SJSA1 (cell line): ENCODE results near the gene ARL8A. TPM values are rescaled to one million over a fixed set of nuclear protein-coding genes. Genes with fewer than 3 reads are reported as not detected.
"Not testable (repeated sequence)": the region's sequence is repeated elsewhere in the genome, so short reads cannot be mapped to it uniquely, and the experiment has no call there.

Source experiments
- DNase-seq, 2 experiments: peaks; one replicate each; pipeline ENCODE4 v3.0.0-alpha.2; 2015 to 2020; ENCODE audit warnings: low spot score in 2 of 2, low read depth in 1 of 2
- H3K27ac ChIP-seq: fragments of 250-450 bp; sonication (Bioruptor Pico); 2 replicates; pipeline ENCODE4 v1.5.1; 2020; ENCODE audit warnings: mild to moderate bottlenecking, moderate library complexity
- H3K27me3 ChIP-seq: fragments of 250-450 bp; sonication (Bioruptor Pico); replicated peaks from 2 replicates; pipeline ENCODE4 v1.5.1; 2020; ENCODE audit warnings: mild to moderate bottlenecking, moderate library complexity
- H3K36me3 ChIP-seq: fragments of 250-450 bp; sonication (Bioruptor Pico); 2 replicates; pipeline ENCODE4 v1.5.1; 2020; ENCODE audit warnings: mild to moderate bottlenecking
- H3K4me1 ChIP-seq: fragments of 250-450 bp; sonication (Bioruptor Pico); replicated peaks from 2 replicates; pipeline ENCODE4 v1.6.1; 2021; ENCODE audit warnings: mild to moderate bottlenecking
- H3K4me3 ChIP-seq: fragments of 250-450 bp; sonication (Bioruptor Pico); 2 replicates; pipeline ENCODE4 v1.5.1; 2020; ENCODE audit warnings: mild to moderate bottlenecking
- H3K9me3 ChIP-seq: fragments of 250-450 bp; sonication (Bioruptor Pico); replicated peaks from 2 replicates; pipeline ENCODE4 v1.5.1; 2020; ENCODE audit warnings: mild to moderate bottlenecking
- total RNA-seq: library from RNA; depleted of rRNA; stranded (reverse); fragments of >200 nt; shearing (Covaris generic); gene quantifications from 2 replicates; pipeline ENCODE4 v1.2.3, GENCODE V29; 2014; rRNA removed

Gene ARL8A
- 21.1 and 31.7 TPM in 2 replicates for total RNA-seq

- no peaks in the 10 kb centered on the region for H3K27me3 ChIP-seq
- peak within 1 kb of the TSS; percentile 56 for H3K27ac ChIP-seq
- peak; percentile 37 to 62 for DNase-seq
- no peaks in the 10 kb centered on the region; the same call in 1 of the 2 replicates for H3K9me3 ChIP-seq
- H3K4me1 ChIP-seq = peaks cover 23% of the 10 kb centered on the region
- peak within 1 kb of the TSS; percentile 99 for H3K4me3 ChIP-seq
- peaks cover 33% of the 10 kb centered on the region for H3K36me3 ChIP-seq
Observed at GRCh38 chr1:202144402-202145067, at the start of gene ARL8A. TSS of gene ARL8A (minus strand) at chr1:202144737. CDS start at chr1:202144572, 165 bp downstream.

DNA sequence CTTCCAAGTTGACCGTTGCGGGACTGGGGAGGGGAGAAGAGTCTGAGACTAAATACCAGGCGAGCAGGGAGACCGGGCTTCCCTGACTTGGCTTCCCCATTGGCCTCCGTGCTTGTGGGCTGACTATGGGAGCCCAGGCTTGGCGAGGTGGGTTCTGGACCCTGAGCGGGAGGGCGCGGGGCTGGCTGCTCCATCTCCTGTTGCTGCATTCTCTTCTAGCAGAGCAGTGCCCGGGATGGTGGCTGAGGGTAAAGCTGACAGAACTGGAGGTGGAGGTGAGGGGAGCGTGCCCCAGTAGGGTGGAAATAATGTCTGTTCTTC, 49.8 kb upstream of the ARL8A start:
- Histone ChIP-seq H3K4me1 (peaks cover 5% of the 10 kb centered on the region), H3K27ac (no peak overlapping the region), H3K4me3 (no peak overlapping the region), H3K36me3 (no peaks in the 10 kb centered on the region), H3K9me3 (no peaks in the 10 kb centered on the region), H3K27me3 (peaks cover 16% of the 10 kb centered on the region)
- no peak for DNase-seq

DNA sequence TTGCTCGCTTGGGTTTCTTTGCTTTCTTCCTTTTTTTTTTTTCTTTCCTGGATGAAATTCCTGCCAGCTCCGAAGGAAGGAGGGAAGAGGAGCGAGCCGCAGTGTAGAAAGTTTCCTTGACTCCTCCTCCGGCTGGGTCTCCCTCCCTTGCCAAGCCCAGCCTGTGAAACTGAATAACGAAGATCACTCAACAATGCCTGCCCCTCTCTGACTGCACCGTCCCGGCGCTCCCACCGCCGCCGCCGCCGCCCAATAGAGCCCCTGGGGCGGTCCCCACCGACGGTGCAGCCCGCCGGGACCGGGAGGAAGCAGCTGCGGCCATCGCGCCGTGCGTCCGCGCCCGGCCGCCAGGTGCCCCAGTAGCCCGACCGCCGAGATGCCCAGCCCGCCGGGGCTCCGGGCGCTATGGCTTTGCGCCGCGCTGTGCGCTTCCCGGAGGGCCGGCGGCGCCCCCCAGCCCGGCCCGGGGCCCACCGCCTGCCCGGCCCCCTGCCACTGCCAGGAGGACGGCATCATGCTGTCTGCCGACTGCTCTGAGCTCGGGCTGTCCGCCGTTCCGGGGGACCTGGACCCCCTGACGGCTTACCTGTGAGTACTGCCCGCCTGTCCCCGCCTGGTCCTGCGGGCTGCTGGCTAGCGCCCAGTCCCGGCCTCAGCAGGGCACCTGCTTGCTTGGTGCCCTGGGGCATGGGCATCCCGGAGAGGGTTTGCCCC, 49.2 kb upstream of the ARL8A start, which contains the start of gene LGR6:
LGR6 (plus strand) TSS at position 186 of the 714 bp plus-strand sequence; CDS start at position 377, 191 bp downstream.
- Histone ChIP-seq H3K36me3 (no peaks in the 10 kb centered on the region), H3K27ac (no peak within 1 kb of the TSS), H3K4me3 (no peak within 1 kb of the TSS), H3K27me3 (peaks cover 16% of the 10 kb centered on the region), H3K4me1 (peaks cover 5% of the 10 kb centered on the region), H3K9me3 (no peaks in the 10 kb centered on the region)
- DNase-seq = no peak

DNA sequence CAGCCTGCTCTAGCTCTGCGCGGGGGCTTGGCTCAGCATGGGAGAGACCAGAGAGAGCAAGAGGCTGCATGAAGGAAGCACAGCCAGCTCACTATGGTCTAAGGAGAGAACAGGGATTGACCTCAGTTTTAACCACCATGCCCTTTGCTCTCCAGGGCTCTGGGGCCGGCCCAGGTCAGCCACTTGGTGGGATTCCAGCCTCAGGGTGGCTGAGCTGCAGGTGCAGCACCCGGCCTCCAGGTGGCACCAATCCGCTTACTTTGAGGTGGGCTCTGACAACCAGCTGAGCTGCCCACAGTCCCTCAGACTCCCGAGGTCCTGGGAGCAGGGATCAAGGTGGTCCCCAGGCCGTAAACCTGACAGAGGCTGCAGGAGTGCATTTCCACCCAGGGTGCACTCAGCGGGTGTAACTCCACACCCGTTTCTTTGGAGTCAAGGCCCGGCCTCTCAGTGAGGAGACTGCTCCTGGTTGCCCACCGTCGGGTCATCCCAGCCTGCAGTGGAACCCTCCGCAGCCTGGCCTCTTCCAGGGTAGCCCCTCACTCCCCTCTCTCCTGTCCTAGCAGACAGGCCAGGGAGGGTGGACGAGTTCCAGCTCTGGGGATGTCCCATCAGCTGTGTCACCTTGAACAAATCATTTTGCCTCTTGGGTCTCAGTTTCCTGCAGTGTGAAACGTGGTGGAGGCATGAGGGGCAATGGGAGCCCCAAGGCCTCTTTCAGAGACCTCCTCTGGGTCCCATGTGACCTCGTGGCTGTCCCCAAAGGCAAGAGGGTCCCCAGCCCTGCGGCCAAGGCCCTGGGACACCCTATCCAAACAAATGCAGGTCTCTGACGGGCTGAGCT, 48.5 kb upstream of the ARL8A start:
- peak; percentile 61 to 68 for DNase-seq
- H3K36me3 ChIP-seq = no peaks in the 10 kb centered on the region
- H3K9me3 ChIP-seq = no peaks in the 10 kb centered on the region
- H3K27ac ChIP-seq = no peak overlapping the region
- no peak overlapping the region for H3K4me3 ChIP-seq
- peaks cover 5% of the 10 kb centered on the region for H3K4me1 ChIP-seq
- H3K27me3 ChIP-seq = peaks cover 16% of the 10 kb centered on the region

DNA sequence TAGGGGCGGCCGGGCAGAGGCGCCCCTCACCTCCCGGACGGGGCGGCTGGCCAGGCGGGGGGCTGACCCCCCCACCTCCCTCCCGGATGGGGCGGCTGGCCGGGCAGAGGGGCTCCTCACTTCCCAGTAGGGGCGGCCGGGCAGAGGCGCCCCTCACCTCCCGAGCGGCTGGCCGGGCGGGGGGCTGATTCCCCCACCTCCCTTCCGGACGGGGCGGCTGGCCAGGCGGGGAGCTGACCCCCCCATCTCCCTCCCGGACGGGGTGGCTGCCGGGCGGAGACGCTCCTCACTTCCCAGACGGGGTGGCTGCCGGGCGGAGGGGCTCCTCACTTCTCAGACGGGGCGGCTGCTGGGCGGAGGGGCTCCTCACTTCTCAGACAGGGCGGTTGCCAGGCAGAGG, 46.9 kb upstream of the ARL8A start:
- not testable (repeated sequence) for H3K4me1 ChIP-seq, H3K27ac ChIP-seq, H3K36me3 ChIP-seq, H3K4me3 ChIP-seq, H3K9me3 ChIP-seq, DNase-seq
- H3K27me3 ChIP-seq = peaks cover 16% of the 10 kb centered on the region

- Histone ChIP-seq H3K27me3 (peaks cover 16% of the 10 kb centered on the region), H3K27ac (no peak overlapping the region), H3K36me3 (no peaks in the 10 kb centered on the region), H3K9me3 (no peaks in the 10 kb centered on the region), H3K4me1 (peaks cover 5% of the 10 kb centered on the region), H3K4me3 (no peak overlapping the region)
- DNase-seq = no peak
Observed at GRCh38 chr1:202189918-202190715, 45.6 kb upstream of the ARL8A start.

DNA sequence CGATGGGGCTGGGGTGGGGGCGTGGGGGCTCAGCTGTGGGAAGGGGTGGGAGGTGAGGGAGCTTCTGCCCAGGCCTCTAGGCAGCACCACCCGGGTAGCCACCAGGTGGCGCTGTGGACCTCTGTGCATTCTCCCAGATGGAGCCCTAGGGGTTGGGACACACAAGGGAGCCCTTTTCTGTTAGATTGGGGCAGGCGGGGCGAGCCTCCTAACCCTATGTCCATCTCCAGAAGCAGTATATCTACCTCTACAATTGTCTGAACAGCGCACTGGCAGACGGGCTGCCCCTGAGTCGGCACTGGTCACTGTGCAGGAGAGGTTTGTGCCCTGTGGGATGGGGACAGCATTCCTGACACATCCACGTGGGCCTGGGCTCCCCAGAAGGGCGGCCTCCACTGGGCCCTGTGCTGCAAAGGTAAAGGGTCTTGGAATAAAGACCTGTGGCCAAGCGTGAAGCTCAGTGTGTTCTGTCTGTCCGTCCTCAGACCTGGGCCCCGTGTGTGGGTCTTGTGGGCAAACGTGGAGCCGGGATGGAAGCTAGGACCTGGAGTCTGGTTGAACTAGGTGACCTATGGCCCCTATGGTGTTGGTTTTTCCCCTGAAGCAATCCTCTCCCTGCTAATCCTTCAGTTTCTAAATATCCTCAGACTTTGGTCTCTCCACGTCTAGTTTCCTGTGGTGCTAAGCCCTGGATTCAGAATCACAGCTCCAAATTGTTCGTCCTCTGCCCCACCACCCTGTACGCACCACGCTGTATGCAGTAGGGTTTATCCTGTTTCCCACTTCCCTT, 44.7 kb upstream of the ARL8A start:
- H3K9me3 ChIP-seq = no peaks in the 10 kb centered on the region
- no peak overlapping the region for H3K4me3 ChIP-seq
- peak; percentile 54 to 82 for DNase-seq
- H3K36me3 ChIP-seq = no peaks in the 10 kb centered on the region
- no peak overlapping the region for H3K27ac ChIP-seq
- peaks cover 14% of the 10 kb centered on the region for H3K27me3 ChIP-seq
- H3K4me1 ChIP-seq = peaks cover 5% of the 10 kb centered on the region

DNA sequence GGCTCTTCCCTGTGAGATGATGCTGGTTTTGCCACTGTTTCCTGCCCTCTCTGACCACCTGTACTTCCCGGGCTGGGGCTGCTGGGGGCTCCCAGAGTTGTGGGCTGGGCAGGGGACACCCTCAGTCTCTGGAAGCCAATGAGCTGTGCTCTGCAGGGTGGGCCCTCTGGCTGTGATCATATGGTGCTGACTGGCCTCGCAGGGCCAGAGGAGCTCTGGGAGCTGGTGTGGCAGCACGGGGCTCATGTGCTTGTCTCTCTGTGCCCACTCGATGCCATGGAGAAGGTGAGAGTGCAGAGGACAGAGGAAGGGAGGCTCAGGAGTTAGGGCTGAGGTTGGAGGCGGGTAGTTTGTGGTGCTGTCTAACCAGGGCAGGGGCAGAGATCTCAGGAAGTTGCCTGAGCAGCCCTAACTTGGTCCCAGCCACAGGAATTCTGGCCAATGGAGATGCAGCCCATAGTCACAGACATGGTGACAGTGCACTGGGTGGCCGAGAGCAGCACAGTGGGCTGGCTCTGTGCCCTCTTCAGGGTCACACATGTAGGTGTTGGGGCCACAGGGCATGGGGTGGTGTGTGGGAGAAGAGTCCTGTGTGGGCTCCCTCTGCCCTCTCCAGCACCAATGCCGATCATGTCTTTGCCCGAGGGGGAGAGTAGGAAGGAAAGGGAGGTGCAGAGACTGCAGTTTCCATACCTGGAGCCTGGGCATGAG, 43.3 kb upstream of the ARL8A start:
- Histone ChIP-seq H3K36me3 (no peaks in the 10 kb centered on the region), H3K27me3 (peaks cover 3% of the 10 kb centered on the region), H3K9me3 (no peaks in the 10 kb centered on the region), H3K27ac (no peak overlapping the region), H3K4me3 (no peak overlapping the region), H3K4me1 (no peaks in the 10 kb centered on the region)
- DNase-seq = no peak

DNA sequence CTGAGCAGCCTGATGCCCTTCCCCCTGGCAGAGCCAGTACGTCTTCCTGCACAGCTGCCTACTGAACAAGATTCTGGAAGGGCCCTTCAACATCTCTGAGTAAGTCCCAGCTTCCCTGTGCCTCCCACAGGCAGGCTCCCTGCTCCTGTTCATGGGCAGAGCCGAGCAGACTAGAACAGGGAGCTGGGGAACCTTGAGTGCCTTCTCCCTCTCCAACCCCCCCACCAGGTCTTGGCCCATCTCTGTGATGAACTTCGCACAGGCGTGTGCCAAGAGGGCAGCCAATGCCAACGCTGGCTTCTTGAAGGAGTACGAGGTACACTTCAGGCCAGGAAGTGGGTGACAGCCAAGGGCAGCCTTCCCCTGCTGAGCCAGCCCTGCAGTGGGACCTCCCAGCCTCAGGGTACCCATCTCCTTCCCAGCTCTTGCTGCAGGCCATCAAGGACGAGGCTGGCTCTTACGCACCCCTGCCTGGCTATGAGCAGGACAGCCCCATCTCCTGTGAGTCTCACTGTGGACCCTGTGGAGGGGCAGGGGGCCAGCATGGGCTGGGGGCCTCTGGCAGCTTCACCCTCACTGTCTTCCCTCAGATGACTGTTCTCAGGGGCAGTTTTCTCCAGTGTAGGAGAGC, 42.6 kb upstream of the ARL8A start:
- no peak overlapping the region for H3K4me3 ChIP-seq
- no peak for DNase-seq
- no peak overlapping the region for H3K27ac ChIP-seq
- no peaks in the 10 kb centered on the region for H3K4me1 ChIP-seq
- no peaks in the 10 kb centered on the region for H3K9me3 ChIP-seq
- H3K36me3 ChIP-seq = no peaks in the 10 kb centered on the region
- H3K27me3 ChIP-seq = no peaks in the 10 kb centered on the region

DNA sequence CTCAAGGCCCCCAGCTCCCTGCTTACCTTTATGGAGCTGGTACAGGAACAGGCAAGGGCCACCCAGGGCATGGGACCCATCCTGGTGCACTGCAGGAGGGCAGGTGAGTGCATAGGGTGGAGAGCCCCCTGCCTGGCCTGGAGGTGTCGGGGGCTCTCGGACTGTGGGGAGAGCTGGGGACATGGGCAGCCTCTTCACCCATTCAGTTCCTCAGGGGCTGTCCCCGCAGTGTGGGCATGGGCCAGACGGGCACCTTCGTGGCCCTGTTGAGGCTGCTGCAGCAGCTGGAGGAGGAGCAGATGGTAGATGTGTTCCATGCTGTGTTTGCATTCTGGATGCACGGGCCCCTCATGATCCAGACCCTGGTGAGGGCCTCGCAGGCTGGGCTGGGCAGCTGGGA, 41.8 kb upstream of the ARL8A start:
- DNase-seq = no peak
- Histone ChIP-seq H3K27me3 (no peaks in the 10 kb centered on the region), H3K27ac (no peak overlapping the region)

GRCh38 chr1:202184750-202185460, 40.4 kb upstream of the ARL8A start:
- H3K4me3 ChIP-seq = no peak overlapping the region
- no peak overlapping the region for H3K27ac ChIP-seq

More for the DNA sequence above, 41.8 kb upstream of the ARL8A start:
- Histone ChIP-seq H3K36me3 (no peaks in the 10 kb centered on the region), H3K4me3 (no peak overlapping the region), H3K4me1 (no peaks in the 10 kb centered on the region), H3K9me3 (no peaks in the 10 kb centered on the region)

More at GRCh38 chr1:202184750-202185460, 40.4 kb upstream of the ARL8A start:
- Histone ChIP-seq H3K36me3 (no peaks in the 10 kb centered on the region), H3K9me3 (no peaks in the 10 kb centered on the region), H3K4me1 (no peaks in the 10 kb centered on the region), H3K27me3 (peaks cover 3% of the 10 kb centered on the region; the same call in 1 of the 2 replicates)
- peak; percentile 77 to 92 for DNase-seq
